Measurements from ENCODE around the gene YOD1.

The YOD1 gene

DNA sequence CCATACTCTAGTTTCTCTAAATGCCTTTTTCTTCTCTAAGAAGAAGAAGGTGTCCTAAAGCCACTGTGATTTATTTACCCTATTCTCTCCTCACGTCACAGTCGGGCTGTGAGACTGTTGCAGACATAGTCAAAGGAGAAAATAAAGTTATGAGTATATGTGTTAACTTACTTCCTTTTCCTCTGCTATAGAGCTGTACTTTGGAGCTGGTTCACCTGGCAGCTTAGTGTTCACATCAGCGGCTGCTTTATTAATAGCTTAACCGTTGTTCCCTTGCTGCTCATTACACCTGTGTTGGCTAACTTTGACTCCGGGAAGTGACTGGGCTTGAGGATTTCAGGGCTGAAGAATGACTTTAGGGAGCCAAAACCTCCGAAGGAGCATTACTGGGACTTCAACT, 5.7 kb upstream of the YOD1 start:
- Histone ChIP-seq H3K9ac (ENCODE audit: low read length) (no peak overlapping the region), H3K79me2 (ENCODE audit: low read length) (no peaks in the 10 kb centered on the region), H3K4me3 (ENCODE audit: low read length) (no peak overlapping the region)

DNA sequence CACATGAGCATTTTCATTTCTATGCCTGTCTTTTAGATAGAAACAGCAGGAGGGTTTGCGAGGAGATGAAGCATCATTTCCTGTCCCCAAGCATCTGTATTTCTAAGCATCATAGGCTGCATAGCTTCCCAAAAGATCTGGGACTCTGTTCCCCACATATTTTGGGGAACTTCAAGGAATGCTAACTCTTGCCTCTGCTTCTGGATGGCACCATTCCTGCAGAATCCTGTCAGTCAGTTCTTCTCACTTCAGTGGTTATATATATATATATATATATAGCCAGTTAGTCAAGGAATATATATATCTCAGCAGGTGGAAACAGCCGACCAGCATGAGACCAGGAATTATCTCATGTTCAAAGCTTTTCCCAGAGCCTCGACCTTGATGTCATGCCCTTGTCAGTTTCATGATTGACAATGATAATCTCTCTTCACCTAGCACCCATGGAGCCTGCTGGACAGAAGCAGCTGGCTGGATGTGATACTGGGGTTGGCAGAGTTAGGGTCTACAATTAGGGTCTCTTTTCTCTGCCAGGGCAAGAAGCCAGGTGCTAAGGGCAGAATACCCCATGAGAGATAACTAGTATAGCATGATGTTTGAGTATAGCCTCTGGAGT, 4.5 kb upstream of the YOD1 start:
- H3K9me3 ChIP-seq (ENCODE audit: insufficient read depth, low read length), result no peaks in the 10 kb centered on the region
- H3K27ac ChIP-seq (ENCODE audit: low read length), result no peak overlapping the region; the same call in 1 of the 2 replicates
- no peak overlapping the region for H3K9ac ChIP-seq (ENCODE audit: low read length)
- 0 out of 2 replicates have a peak overlapping the region, but pooled peaks have one; percentile 72 for H3K4me2 ChIP-seq (ENCODE audit: low read length)
- no peaks in the 10 kb centered on the region for H4K20me1 ChIP-seq (ENCODE audit: insufficient read depth, low read length)
- no peaks in the 10 kb centered on the region for H3K27me3 ChIP-seq (ENCODE audit: low read depth, low read length)
- peaks cover 3% of the 10 kb centered on the region for H3K36me3 ChIP-seq (replicated peaks; ENCODE audit: low read depth, low read length)
- H2AFZ ChIP-seq (ENCODE audit: low read depth, low read length), result no peak overlapping the region
- H3K4me3 ChIP-seq (ENCODE audit: low read length), result no peak overlapping the region
- H3K79me2 ChIP-seq (ENCODE audit: low read length), result peaks cover 3% of the 10 kb centered on the region
- peaks cover 39% of the 10 kb centered on the region for H3K4me1 ChIP-seq (ENCODE audit: low read length)
- TF ChIP-seq EZH2phosphoT487 (IDR thresholded peaks at IDR 0.05; ENCODE audit: low read depth), result no peak
- TF ChIP-seq, protein P1, sequence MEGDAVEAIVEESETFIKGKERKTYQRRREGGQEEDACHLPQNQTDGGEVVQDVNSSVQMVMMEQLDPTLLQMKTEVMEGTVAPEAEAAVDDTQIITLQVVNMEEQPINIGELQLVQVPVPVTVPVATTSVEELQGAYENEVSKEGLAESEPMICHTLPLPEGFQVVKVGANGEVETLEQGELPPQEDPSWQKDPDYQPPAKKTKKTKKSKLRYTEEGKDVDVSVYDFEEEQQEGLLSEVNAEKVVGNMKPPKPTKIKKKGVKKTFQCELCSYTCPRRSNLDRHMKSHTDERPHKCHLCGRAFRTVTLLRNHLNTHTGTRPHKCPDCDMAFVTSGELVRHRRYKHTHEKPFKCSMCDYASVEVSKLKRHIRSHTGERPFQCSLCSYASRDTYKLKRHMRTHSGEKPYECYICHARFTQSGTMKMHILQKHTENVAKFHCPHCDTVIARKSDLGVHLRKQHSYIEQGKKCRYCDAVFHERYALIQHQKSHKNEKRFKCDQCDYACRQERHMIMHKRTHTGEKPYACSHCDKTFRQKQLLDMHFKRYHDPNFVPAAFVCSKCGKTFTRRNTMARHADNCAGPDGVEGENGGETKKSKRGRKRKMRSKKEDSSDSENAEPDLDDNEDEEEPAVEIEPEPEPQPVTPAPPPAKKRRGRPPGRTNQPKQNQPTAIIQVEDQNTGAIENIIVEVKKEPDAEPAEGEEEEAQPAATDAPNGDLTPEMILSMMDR (IDR thresholded peaks at IDR 0.05; ENCODE audit: low read depth, low read length), result no peak

More for the DNA sequence above, 5.7 kb upstream of the YOD1 start:
- no peak overlapping the region for H2AFZ ChIP-seq (ENCODE audit: low read depth, low read length)
- TF ChIP-seq, protein P1 (IDR thresholded peaks at IDR 0.05; ENCODE audit: low read depth, low read length), result no peak
- TF ChIP-seq EZH2phosphoT487 (IDR thresholded peaks at IDR 0.05; ENCODE audit: low read depth), result no peak
- peak overlapping the region; percentile 16; the same call in 1 of the 2 replicates for H3K4me2 ChIP-seq (ENCODE audit: low read length)
- no peaks in the 10 kb centered on the region for H3K27me3 ChIP-seq (ENCODE audit: low read depth, low read length)
- no peaks in the 10 kb centered on the region for H3K9me3 ChIP-seq (ENCODE audit: insufficient read depth, low read length)
- peaks cover 3% of the 10 kb centered on the region for H3K36me3 ChIP-seq (replicated peaks; ENCODE audit: low read depth, low read length)
- H3K27ac ChIP-seq (ENCODE audit: low read length), result no peak overlapping the region
- H4K20me1 ChIP-seq (ENCODE audit: insufficient read depth, low read length), result no peaks in the 10 kb centered on the region
- peaks cover 32% of the 10 kb centered on the region for H3K4me1 ChIP-seq (ENCODE audit: low read length)

DNA sequence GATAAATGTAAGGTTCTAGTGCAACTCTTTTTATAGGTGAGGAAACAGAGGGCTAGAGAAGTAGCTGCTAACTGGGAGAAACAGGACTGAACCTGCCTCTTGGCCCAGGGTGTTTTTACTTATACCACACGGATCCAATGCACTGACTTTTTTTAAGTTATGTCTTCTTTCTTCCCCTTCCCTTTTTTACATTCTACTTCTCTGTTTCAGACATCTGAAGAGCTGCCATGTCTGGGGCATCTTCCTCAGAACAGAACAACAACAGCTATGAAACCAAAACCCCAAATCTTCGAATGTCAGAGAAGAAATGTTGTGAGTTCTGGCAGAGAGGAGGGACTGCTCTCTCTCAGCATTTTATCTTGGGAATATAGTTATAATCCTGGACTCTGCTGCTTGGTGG, 3.5 kb upstream of the YOD1 start:
- peak overlapping the region; percentile 5; the same call in 1 of the 2 replicates for H2AFZ ChIP-seq (ENCODE audit: low read depth, low read length)
- peak overlapping the region; percentile 72 for H3K4me2 ChIP-seq (ENCODE audit: low read length)
- TF ChIP-seq, protein P1 (IDR thresholded peaks at IDR 0.05; ENCODE audit: low read depth, low read length), result no peak
- no peak for TF ChIP-seq EZH2phosphoT487 (IDR thresholded peaks at IDR 0.05; ENCODE audit: low read depth)
- H3K9ac ChIP-seq (ENCODE audit: low read length), result peak overlapping the region; percentile 21
- H3K9me3 ChIP-seq (ENCODE audit: insufficient read depth, low read length), result no peaks in the 10 kb centered on the region
- peak overlapping the region; percentile 71 for H3K27ac ChIP-seq (ENCODE audit: low read length)
- H3K4me1 ChIP-seq (ENCODE audit: low read length), result peaks cover 42% of the 10 kb centered on the region
- H3K79me2 ChIP-seq (ENCODE audit: low read length), result peaks cover 13% of the 10 kb centered on the region
- H3K4me3 ChIP-seq (ENCODE audit: low read length), result peak overlapping the region; percentile 41
- 0 out of 2 replicates have a peak, but pooled peaks cover 2% of the 10 kb centered on the region for H4K20me1 ChIP-seq (ENCODE audit: insufficient read depth, low read length)
- peaks cover 3% of the 10 kb centered on the region for H3K36me3 ChIP-seq (replicated peaks; ENCODE audit: low read depth, low read length)
- no peaks in the 10 kb centered on the region for H3K27me3 ChIP-seq (ENCODE audit: low read depth, low read length)

DNA sequence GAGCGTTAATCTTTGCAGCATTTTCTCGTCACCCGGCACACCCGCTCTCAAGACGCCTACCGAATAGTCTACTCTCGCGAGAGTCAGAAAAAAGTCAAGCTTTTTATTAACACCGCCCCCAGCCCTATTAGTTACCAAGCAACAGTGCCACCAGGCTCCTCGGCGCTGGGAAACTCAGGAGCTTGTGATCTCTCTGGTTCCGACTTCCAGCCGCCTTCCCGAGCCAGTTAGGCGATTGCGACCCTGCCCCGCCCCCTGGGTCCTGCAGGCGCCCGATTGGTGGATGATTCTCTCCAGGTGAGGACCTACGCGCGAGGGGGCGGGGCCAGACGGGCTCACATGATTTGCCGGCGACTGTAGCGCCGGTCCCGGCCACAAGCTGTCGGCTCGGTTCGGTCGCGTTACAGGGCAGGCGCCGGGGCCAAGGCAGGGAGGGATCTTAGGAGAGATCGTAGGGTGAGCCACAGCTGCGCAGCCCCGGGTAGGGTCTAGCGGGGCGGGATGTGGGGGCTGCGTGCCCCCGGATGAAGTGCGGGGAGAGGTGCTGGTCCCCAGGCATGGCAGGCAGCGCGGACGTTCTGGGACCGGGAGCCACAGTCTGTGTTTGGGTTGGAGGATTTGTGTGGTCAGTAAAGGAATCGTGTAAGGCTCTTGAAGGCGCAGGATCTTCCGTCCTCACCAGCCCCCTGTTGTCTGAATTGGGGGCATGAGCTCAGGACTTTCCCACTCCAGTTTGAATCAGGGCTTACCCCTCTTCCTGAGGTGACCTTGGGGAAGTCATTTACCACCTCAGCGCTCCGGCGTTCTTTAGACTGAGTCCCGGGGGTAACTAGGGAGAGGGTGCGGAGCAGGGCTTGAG, 2.1 kb upstream of the YOD1 start, which contains the start of gene PFKFB2:
Gene PFKFB2, plus strand, starts transcription at position 365 of the 859 bp plus-strand sequence. CDS start 1,443 bp downstream, outside the sequence.
- peaks cover 45% of the 10 kb centered on the region for H3K4me1 ChIP-seq (ENCODE audit: low read length)
- H3K9me3 ChIP-seq (ENCODE audit: insufficient read depth, low read length), result no peaks in the 10 kb centered on the region
- H3K4me3 ChIP-seq (ENCODE audit: low read length), result peak within 1 kb of the TSS; percentile 87
- peak within 1 kb of the TSS; percentile 71 for H3K9ac ChIP-seq (ENCODE audit: low read length)
- peak within 1 kb of the TSS; percentile 95 for H2AFZ ChIP-seq (ENCODE audit: low read depth, low read length)
- TF ChIP-seq EZH2phosphoT487 (IDR thresholded peaks at IDR 0.05; ENCODE audit: low read depth), result no peak
- TF ChIP-seq, protein P1 (IDR thresholded peaks at IDR 0.05; ENCODE audit: low read depth, low read length), result no peak
- peak within 1 kb of the TSS; percentile 81 for H3K4me2 ChIP-seq (ENCODE audit: low read length)
- no peaks in the 10 kb centered on the region for H3K27me3 ChIP-seq (ENCODE audit: low read depth, low read length)
- 0 out of 2 replicates have a peak, but pooled peaks cover 5% of the 10 kb centered on the region for H4K20me1 ChIP-seq (ENCODE audit: insufficient read depth, low read length)
- peak within 1 kb of the TSS; percentile 71 for H3K27ac ChIP-seq (ENCODE audit: low read length)
- H3K36me3 ChIP-seq (replicated peaks; ENCODE audit: low read depth, low read length), result peaks cover 13% of the 10 kb centered on the region
- H3K79me2 ChIP-seq (ENCODE audit: low read length), result peaks cover 22% of the 10 kb centered on the region

All from OCI-LY3 (cell line).